Activated CD8-positive, alpha-beta T cell treated with anti-CD3 and anti-CD28 coated beads for 36 hours (primary cell): ENCODE results near the gene TMEM120B. TPM values are rescaled to one million over a fixed set of nuclear protein-coding genes. Genes with fewer than 3 reads are reported as not detected.
"Not testable (repeated sequence)": the region's sequence is repeated elsewhere in the genome, so short reads cannot be mapped to it uniquely, and the experiment has no call there.

Experiments
- ATAC-seq: fragments of 200-7000 bp; cut with Tn5 transposase; one replicate; pipeline ENCODE4 v1.10.0; 2021; ENCODE audit warnings: mild to moderate bottlenecking, moderate library complexity
- CTCF ChIA-PET: fragments of 350-600 bp; sonication (Branson Sonifier 250); formaldehyde crosslinking; loops from one replicate; lab custom pipeline; 2021; ENCODE audit warnings: antibody characterized with exemption; lab: Charles Lee
- POLR2A ChIA-PET: fragments of 350-600 bp; sonication (Branson Sonifier 250); formaldehyde crosslinking; loops from one replicate; lab custom pipeline; 2021; ENCODE audit warnings: antibody characterized with exemption; lab: Charles Lee
- DNase-seq: peaks from one replicate; pipeline ENCODE4 v3.0.0-alpha.2; 2020
- H3K27ac Mint-ChIP-seq: one replicate; pipeline ENCODE4 v1.8.0; 2021; ENCODE audit warnings: mild to moderate bottlenecking, mixed read lengths
- H3K27me3 Mint-ChIP-seq: one replicate; pipeline ENCODE4 v1.8.0; 2021; ENCODE audit warnings: mixed read lengths
- H3K36me3 Mint-ChIP-seq: one replicate; pipeline ENCODE4 v1.8.0; 2021; ENCODE audit warnings: low read depth, mixed read lengths
- H3K4me1 Mint-ChIP-seq: one replicate; pipeline ENCODE4 v1.8.0; 2021; ENCODE audit warnings: low read depth, mixed read lengths
- H3K4me3 Mint-ChIP-seq: one replicate; pipeline ENCODE4 v1.8.0; 2021; ENCODE audit warnings: mild to moderate bottlenecking, moderate library complexity, mixed read lengths
- H3K9me3 Mint-ChIP-seq: one replicate; pipeline ENCODE4 v1.8.0; 2021; ENCODE audit warnings: mixed read lengths
- intact Hi-C: fragments of 100-400 bp; cut with micrococcal nuclease; formaldehyde crosslinking; loops from one replicate; pipeline ENCODE4 v1.10.0; 2022
- total RNA-seq, 2 experiments: library from RNA; stranded (reverse); gene quantifications; one replicate each; pipeline ENCODE4 v1.2.3, GENCODE V29; 2021
- TF ChIP-seq, protein P1 (sequence below): fragments of 200-600 bp; IDR thresholded peaks from one replicate; pipeline ENCODE4 v1.8.0; 2022; ENCODE audit warnings: antibody characterized with exemption, mild to moderate bottlenecking

Gene TMEM120B
- total RNA-seq, 2 experiments from 2014 or later = 11.7 to 12.7 TPM

DNA sequence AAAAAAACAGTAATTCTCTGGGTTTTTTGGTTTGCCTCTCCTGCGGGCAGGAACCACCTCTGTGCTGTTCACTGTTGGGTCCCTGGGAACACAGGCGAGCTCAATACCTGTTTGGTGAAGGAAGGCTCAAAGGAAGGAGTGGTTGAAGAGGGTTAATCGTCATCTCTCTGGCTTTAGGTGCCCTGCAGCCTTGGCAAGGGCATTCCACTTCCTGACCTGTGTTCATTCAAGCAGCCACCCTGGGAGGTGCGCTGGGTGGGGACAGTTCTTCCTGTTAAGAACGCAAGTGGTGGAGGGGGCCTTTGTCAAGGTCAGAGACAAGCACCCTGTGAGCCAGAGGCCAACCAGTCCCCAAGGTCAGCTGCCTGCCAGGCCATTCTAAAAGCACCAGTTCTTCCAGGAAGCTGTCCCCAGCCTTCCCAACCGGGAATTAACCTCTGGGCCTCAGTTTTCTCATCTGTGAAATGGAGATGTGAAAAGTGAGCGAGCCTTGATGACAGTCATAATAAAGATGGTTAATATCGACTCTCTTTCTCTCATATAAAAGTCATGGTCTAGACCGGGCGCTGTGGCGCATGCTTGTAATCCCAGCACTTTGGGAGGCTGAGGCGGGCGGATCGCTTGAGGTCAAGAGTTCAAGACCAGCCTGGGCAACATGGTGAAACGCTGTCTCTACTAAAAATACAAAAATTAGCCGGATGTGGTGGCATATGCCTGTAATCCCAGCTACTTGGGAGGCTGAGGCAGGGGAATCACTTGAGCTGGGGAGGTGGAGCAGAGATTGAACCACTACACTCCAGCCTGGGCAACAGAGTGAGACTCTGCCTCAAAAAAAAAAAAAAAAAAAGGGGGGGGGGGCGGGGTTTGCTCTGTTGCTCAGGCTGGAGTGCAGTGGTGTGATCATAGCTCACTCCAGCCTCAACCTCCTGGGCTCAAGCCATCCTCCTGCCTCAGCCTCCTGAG lies 74.8 kb downstream of the TMEM120B start:
- intact Hi-C loops = no loop called here
- no peak for ATAC-seq
- POLR2A ChIA-PET = interaction anchor here (1.0 to 30.9 kb wide), 2 partner anchors 14 to 75 kb away, joined by 3 to 683 read pairs; partner anchors contain the start of genes RHOF, SETD1B and TMEM120B

DNA sequence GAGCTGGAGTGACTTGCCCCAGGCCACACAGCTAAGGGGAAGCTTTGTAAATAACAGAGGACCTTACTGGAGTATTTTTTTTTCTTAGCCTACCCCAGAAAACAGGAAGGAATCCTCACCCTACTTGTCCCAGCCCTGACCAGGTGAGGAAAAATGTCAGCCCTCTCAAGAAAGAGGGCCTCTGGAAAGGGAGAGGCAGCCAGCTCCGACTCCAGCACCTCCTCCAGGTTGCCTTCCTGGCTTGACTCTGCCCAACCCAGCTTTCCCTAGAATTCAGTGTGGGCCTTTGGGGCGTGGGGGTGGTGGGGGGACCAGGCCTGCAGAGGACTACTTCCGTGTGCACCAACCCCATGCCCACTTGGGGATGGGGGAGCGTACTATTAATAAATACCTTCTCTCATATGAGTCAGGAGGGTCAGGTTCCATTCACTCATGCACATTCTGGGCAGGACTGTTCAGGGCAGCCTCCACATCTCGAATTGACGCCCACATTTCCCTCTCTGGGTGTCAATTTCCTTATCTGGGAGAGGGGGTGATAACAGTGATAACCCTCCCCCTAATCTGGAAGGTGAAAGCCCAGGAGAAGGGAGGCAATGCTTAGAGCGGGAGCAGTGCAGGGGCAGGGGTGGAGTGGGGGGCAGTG lies 75.7 kb downstream of the TMEM120B start:
- peaks cover 66% of the 10 kb centered on the region for H3K4me1 Mint-ChIP-seq
- no peak for ATAC-seq
- intact Hi-C loops = no loop called here
- ChIA-PET CTCF (interaction anchor here (0.9 to 3.5 kb wide), 4 partner anchors 12 to 23 kb away, joined by 5 to 15 read pairs (median 12); no protein-coding TSS in a partner anchor), POLR2A (interaction anchor here (25.9 to 30.9 kb wide), 2 partner anchors 1 to 13 kb away, joined by 683 read pairs; partner anchors contain the start of genes RHOF and SETD1B)
- TF ChIP-seq, protein P1, sequence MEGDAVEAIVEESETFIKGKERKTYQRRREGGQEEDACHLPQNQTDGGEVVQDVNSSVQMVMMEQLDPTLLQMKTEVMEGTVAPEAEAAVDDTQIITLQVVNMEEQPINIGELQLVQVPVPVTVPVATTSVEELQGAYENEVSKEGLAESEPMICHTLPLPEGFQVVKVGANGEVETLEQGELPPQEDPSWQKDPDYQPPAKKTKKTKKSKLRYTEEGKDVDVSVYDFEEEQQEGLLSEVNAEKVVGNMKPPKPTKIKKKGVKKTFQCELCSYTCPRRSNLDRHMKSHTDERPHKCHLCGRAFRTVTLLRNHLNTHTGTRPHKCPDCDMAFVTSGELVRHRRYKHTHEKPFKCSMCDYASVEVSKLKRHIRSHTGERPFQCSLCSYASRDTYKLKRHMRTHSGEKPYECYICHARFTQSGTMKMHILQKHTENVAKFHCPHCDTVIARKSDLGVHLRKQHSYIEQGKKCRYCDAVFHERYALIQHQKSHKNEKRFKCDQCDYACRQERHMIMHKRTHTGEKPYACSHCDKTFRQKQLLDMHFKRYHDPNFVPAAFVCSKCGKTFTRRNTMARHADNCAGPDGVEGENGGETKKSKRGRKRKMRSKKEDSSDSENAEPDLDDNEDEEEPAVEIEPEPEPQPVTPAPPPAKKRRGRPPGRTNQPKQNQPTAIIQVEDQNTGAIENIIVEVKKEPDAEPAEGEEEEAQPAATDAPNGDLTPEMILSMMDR = no peak
- peak overlapping the region; percentile 89 for H3K4me3 Mint-ChIP-seq
- peaks cover 72% of the 10 kb centered on the region for H3K36me3 Mint-ChIP-seq
- peak; percentile 47 for DNase-seq
- H3K9me3 Mint-ChIP-seq = no peaks in the 10 kb centered on the region
- H3K27ac Mint-ChIP-seq = peak overlapping the region; percentile 100
- no peaks in the 10 kb centered on the region for H3K27me3 Mint-ChIP-seq

More for the DNA sequence above, 74.8 kb downstream of the TMEM120B start:
- no peaks in the 10 kb centered on the region for H3K9me3 Mint-ChIP-seq
- no peaks in the 10 kb centered on the region for H3K27me3 Mint-ChIP-seq
- CTCF ChIA-PET = interaction anchor here (0.8 to 3.5 kb wide), 8 partner anchors 10 to 24 kb away, joined by 3 to 15 read pairs (median 7); no protein-coding TSS in a partner anchor
- H3K4me1 Mint-ChIP-seq = peaks cover 73% of the 10 kb centered on the region
- peak overlapping the region; percentile 89 for H3K4me3 Mint-ChIP-seq
- H3K36me3 Mint-ChIP-seq = peaks cover 70% of the 10 kb centered on the region
- TF ChIP-seq, protein P1 = no peak
- peak overlapping the region; percentile 100 for H3K27ac Mint-ChIP-seq
- DNase-seq = peak; percentile 72

DNA sequence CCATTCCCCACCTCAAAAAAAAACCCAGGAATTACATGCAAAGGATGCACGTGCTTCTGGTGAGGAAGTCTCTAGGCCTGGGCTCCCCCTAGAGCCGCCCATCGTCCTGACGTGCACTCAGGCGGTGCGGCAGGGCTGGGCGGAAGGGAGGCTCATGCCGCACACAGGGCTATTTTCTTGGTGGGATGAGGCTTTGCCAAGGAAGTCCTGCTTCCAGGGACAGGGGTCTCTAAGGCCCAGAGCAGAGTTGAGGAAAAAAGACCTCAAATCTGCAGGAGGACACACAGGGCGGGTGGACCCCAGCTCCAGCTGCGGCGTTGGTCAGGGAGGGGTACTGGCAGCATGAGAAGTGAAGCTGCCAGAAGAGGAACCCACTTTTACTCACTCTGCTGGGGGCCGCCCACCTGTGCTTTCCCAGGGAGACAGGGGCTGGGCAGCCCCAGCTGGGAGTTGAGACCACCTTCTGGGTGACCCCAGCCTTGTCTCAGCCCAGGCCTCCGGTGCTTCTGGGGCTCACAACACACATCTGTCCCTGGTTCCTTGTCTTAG lies 76.8 kb downstream of the TMEM120B start:
- Mint-ChIP-seq H3K4me3 (peak overlapping the region; percentile 89), H3K27me3 (no peaks in the 10 kb centered on the region), H3K9me3 (no peaks in the 10 kb centered on the region), H3K27ac (peak overlapping the region; percentile 100), H3K36me3 (peaks cover 65% of the 10 kb centered on the region), H3K4me1 (peaks cover 60% of the 10 kb centered on the region)
- peak; percentile 65 for DNase-seq
- POLR2A ChIA-PET = interaction anchor here (0.6 to 30.9 kb wide), 8 partner anchors 2 to 586 kb away, joined by 3 to 683 read pairs (median 3); partner anchors contain the start of genes PSMD9, RHOF, SETD1B and TMEM120B
- intact Hi-C loops = no loop called here
- CTCF ChIA-PET = interaction anchor here (1.2 to 15.4 kb wide), 4 partner anchors 9 to 99 kb away, joined by 4 to 698 read pairs (median 10); partner anchors contain the start of genes PSMD9 and SETD1B
- peak; percentile 0 for ATAC-seq
- TF ChIP-seq, protein P1 = no peak

DNA sequence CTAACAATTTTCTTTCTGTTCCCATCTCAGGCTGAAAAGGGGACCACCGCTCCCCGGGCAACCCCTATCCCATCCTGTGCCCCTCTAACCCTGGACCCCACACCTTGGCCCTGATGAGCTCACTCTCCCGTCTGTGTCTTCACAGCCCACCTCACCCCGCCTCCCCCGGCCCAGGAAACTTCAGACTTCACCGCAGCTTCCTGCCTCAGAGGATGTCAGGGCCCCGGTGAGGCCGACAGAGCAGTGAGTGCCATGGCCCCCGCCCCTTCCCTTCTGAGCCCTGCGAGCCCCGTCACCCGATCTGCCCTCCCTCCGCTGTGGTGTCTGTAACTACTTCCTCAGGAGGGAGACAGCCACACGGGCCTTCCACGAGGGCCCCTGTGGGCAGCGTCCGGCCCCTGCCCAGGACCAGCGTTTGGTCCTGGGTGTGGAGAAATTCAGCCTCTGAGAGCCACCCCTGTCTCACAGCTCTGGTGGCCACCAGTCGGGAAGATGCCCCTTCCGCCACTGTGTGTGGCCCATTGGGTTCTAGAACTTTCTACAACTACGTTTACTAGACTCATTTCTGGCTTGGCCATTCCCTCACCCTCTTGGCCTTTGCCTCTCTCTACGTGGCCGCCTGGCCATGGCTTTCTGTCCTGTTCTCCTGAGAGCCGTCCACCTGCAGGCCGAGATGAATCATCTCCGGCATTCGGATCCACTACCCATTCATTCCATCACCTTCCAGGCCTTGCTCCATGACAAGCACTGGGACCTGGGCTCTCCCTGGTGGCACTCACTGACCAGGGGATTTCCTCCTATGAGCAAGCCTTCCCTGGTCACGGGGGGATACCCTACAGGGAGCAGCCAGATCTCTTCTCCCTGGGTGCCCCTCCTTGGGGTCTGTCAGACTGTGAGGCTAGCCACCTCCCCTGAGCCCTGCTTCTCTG lies 77.5 kb downstream of the TMEM120B start:
- peaks cover 59% of the 10 kb centered on the region for H3K4me1 Mint-ChIP-seq
- no peaks in the 10 kb centered on the region for H3K27me3 Mint-ChIP-seq
- DNase-seq (peak; percentile 98), ATAC-seq (peak; percentile 52)
- peak overlapping the region; percentile 100 for H3K27ac Mint-ChIP-seq
- POLR2A ChIA-PET = interaction anchor here (0.5 to 30.9 kb wide), 7 partner anchors 3 to 587 kb away, joined by 3 to 683 read pairs (median 4); partner anchors contain the start of genes PSMD9, RHOF, SETD1B and TMEM120B
- no peaks in the 10 kb centered on the region for H3K9me3 Mint-ChIP-seq
- peaks cover 59% of the 10 kb centered on the region for H3K36me3 Mint-ChIP-seq
- CTCF ChIA-PET = interaction anchor here (1.2 to 15.4 kb wide), 5 partner anchors 9 to 98 kb away, joined by 4 to 698 read pairs (median 15); partner anchors contain the start of genes PSMD9 and SETD1B
- intact Hi-C loops = loop anchor here (5.0 kb wide), 1 partner anchor 103 kb away; no protein-coding TSS in a partner anchor
- H3K4me3 Mint-ChIP-seq = peak overlapping the region; percentile 89
- TF ChIP-seq, protein P1 = no peak

DNA sequence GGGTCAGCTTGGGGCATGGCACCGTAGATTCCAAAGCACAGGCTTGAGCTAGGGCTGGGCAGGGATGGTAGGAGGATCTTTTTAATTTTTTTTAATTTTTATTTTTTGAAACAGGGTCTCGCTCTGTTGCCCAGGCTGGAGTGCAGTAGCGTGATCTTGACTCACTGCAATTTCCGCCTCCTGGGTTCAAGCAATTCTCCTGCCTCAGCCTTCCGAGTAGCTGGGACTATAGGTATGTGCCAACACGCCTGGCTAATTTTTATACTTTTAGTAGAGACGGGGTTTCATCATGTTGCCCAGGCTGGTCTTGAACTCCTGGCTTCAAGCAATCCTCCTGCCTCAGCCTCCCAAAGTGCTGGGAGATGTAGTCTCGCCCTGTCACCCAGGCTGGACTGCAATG lies 78.2 kb downstream of the TMEM120B start:
- not testable (repeated sequence) for ATAC-seq, H3K9me3 Mint-ChIP-seq, H3K27me3 Mint-ChIP-seq, DNase-seq
- intact Hi-C loops = loop anchor here (5.0 kb wide), 1 partner anchor 103 kb away; no protein-coding TSS in a partner anchor
- H3K36me3 Mint-ChIP-seq = peaks cover 57% of the 10 kb centered on the region
- CTCF ChIA-PET = interaction anchor here (1.1 to 15.4 kb wide), 6 partner anchors 12 to 166 kb away, joined by 3 to 698 read pairs (median 94); partner anchors contain the start of genes PSMD9 and SETD1B
- peak overlapping the region; percentile 89 for H3K4me3 Mint-ChIP-seq
- H3K4me1 Mint-ChIP-seq = peaks cover 62% of the 10 kb centered on the region
- H3K27ac Mint-ChIP-seq = peak overlapping the region; percentile 100
- POLR2A ChIA-PET = interaction anchor here (25.9 to 30.9 kb wide), 2 partner anchors 3 to 10 kb away, joined by 683 read pairs; partner anchors contain the start of genes RHOF and SETD1B
